CD4-positive, alpha-beta T cell treated with Interleukin-4 for 1 hour (primary cell): ENCODE results near the gene CARNS1.

Experiments
- DNase-seq, 2 donors: peaks; one replicate each; pipeline ENCODE4 v3.0.0-alpha.2; 2020 to 2022

The CARNS1 gene

DNA sequence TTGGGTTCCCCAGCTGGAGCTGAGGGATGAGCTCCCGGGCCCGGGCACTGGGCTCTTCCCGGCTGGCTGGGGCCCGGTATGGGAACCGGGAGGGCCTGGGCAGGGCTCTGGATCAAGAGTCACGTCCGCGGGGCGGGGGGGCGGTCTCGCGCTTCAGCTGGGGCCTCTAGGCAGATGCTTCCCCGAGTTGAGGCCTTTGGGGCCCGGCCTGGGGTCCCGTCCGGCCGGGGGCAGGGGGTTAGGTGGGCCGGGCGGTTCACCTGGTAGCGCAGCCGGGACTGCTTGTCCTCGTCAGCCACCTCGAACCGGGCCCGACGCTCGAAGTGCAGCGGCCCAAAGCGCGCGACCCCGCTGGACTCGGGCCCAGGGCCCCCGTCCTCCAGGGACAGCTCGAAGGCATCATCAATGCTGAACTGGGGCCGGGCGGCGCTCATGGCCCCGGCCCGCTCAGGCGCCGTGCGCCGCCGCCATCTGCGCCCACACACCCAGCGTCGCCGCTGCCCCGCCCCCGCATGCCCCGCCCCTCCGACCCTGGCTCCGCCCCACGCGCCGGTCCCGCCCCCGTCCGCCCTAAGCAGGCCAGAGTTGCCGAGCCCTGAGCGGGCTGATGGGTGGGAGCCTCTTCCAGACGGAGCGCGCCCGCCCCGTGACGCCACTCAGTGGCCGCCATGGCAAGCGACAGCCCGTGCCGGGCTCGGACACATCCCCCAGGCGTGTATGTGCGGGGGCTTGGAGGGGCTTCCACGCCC lies 53.5 kb downstream of the CARNS1 start, which contains the start of gene TMEM134:
TSS of gene TMEM134 (minus strand) at position 493 of the 749 bp plus-strand sequence. CDS start at position 434, 59 bp downstream.
- DNase-seq, result peak; percentile 94

DNA sequence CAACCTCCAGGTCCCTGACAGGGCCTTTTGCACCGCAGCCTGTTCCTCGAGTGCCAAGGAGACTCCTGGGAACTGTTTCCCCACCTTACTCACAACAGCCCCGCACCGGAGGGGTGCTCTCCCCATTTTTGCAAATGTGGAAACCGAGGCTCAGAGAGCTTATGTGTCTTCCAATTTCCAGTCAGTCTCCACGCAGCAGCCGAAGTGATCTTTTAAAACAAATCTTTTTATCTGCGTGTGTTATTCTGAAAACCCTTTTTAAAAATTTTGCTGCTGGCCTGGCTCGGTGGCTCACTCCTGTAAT lies 54.0 kb downstream of the CARNS1 start:
- no peak for DNase-seq

DNA sequence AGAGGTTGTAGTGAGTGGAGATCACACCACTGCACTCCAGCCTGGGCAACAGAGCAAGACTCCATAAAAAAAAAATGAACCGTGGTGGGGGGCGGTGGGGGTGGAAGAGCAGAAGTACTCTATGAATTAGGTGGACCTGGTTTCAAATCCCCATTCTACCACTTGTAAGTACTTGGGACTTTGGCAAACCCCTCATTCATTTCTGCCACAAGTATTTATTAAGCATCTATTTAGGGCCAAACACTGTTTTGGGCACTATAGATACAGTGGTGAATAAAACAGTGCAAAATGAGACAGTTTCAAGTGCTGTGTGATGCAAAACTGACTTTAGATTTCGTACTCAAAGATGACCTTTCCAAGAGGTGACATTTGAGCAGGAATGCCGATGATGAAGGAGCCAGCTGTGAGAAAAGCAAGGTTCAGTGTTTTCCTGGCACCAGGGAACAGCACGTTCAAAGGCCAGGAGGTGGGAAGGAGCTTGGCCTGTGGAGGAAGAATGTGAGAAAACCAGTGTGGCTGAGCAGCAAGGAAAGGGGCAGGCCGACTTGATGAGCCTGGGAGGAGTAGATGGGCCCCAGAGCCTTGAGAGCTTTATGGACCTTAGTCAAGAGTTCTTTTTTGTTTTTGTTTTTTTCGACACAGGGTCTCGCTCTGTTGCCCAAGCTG lies 55.0 kb downstream of the CARNS1 start:
- no peak for DNase-seq

DNA sequence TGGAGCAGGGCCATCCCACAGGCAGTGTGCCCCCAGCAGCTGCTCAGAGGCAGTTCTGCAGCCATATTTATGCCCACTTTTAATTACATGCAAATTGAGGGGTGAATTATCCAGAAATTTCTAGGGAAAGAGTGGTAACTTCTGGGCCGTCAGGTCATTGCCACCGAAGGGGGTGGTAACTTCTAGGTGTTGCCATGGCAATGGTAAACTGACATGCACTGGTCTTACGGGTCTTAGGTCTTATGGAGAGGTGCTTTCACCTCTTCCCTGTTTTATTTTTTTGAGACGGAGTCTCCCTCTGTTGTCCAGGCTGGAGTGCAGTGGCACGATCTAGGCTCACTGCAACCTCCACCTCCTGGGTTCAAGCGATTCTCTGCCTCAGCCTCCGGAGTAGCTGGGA lies 57.4 kb downstream of the CARNS1 start:
- DNase-seq, result no peak
